K562 (cell line): Measurements from ENCODE around the gene IRS2. TPM values are rescaled to one million over a fixed set of nuclear protein-coding genes. Genes with fewer than 3 reads are reported as not detected.
A peak's percentile ranks its signal among the peaks of the same experiment; 100 is the strongest.

Experiments used
- BCOR ChIP-seq: fragments of 450-650 bp; IDR thresholded peaks from 2 replicates; pipeline ENCODE4 v1.6.1; 2016
- CBX3 ChIP-seq, 2 experiments: IDR thresholded peaks; 1 replicate in 1 of 2; 2 replicates in 1 of 2; pipeline ENCODE4 v1.6.1; 2012; ENCODE audit warnings: inconsistent platforms in 2 of 2, low read length in 2 of 2, borderline replicate concordance in 1 of 2, control low read depth in 1 of 2
- NFYB ChIP-seq: IDR thresholded peaks from 2 replicates; pipeline ENCODE4 v1.6.1; 2011; ENCODE audit warnings: mild to moderate bottlenecking, moderate library complexity; ENCODE audit not compliant: insufficient read length; ENCODE audit errors: extremely low read depth
- POLR2B ChIP-seq: fragments of 450-650 bp; IDR thresholded peaks from 2 replicates; pipeline ENCODE4 v1.6.1; 2018; ENCODE audit warnings: low read depth; ENCODE audit not compliant: partially characterized antibody
- RBM25 ChIP-seq: fragments of 200-400 bp; formaldehyde crosslinking; IDR thresholded peaks from 2 replicates; pipeline ENCODE4 v1.6.1; 2018; ENCODE audit warnings: low read length, low read depth, moderate library complexity; ENCODE audit not compliant: severe bottlenecking
- RBM39 ChIP-seq: fragments of 200-400 bp; formaldehyde crosslinking; optimal IDR thresholded peaks from 2 replicates; pipeline ENCODE3; 2018; ENCODE audit warnings: low read depth, low read length
- RCOR1 ChIP-seq, 2 experiments: IDR thresholded peaks; 2 replicates each; pipeline ENCODE4 v1.6.1; 2012; ENCODE audit warnings: low read depth in 2 of 2, low read length in 2 of 2, borderline replicate concordance in 1 of 2, improper control_type of control experiment in 1 of 2
- RUNX1 ChIP-seq: sonication (generic); IDR thresholded peaks from 2 replicates; pipeline ENCODE4 v1.6.1; 2016; ENCODE audit warnings: antibody characterized with exemption, low read depth
- ZMIZ1 ChIP-seq, 2 experiments: fragments of 150-350 bp in 1 of 2; IDR thresholded peaks; 2 replicates each; pipeline ENCODE4 v1.6.1; 2012 to 2016; ENCODE audit warnings: low read depth in 2 of 2, low read length in 2 of 2, mild to moderate bottlenecking in 1 of 2, moderate library complexity in 1 of 2
- polyA plus RNA-seq, 8 experiments: library from polyadenylated mRNA; depleted of rRNA in 4 of 8; stranded (reverse) in 5 of 8; unstranded in 3 of 8; fragments of >200 nt; fragmentation: Nextera tagmentation in 2 of 8; fragmentation: Illumina TruSeq in 1 of 8; extraction: Ambion mirVana in 2 of 8; extraction: Trizol in 1 of 8; gene quantifications; 2 replicates each; pipeline versions ENCODE4 v1.2.1 to v1.2.3, GENCODE V29; 2011 to 2014; ENCODE audit warnings: inconsistent platforms in 1 of 8, missing spikeins in 1 of 8
- total RNA-seq, 7 experiments: library from RNA; depleted of rRNA in 6 of 7; stranded (reverse); fragments of >200 nt in 6 of 7; fragmentation: Illumina TruSeq in 2 of 7; extraction: Trizol in 2 of 7; gene quantifications; 2 replicates each; pipeline versions ENCODE4 v1.2.1 to v1.2.3, GENCODE V29; 2011 to 2021; ENCODE audit warnings: low replicate concordance in 1 of 7
- TF ChIP-seq, protein P1 (sequence below): fragments of 250-450 bp; sonication (Bioruptor Pico); IDR thresholded peaks from 2 replicates; pipeline ENCODE4 v1.4.0; 2020

IRS2 gene
- total and polyA plus RNA-seq, 9 of the 15 experiments (the other 6 are each of a cell fraction or from before 2014, with no cell fraction given), result 0.36 to 4.6 (median 0.63) TPM

GRCh38 chr13:109778102-109778542 is 8.3 kb downstream of the IRS2 start (continued):
- TF ChIP-seq POLR2B (no peak), CBX3 (IDR thresholded peaks at IDR 0.05; ENCODE audit: borderline replicate concordance in 1 of 2, low read length in 2 of 2) (0 out of 3 replicates have a peak, but pooled peaks of 1 of the 2 experiments have one; percentile 44), NFYB (no peak), ZMIZ1 (IDR thresholded peaks at IDR 0.05; ENCODE audit: low read depth in 2 of 2, low read length in 2 of 2) (no peak), RUNX1 (no peak), RBM25 (peak; percentile 97), RBM39 (no peak), RCOR1 (IDR thresholded peaks at IDR 0.05; ENCODE audit: borderline replicate concordance in 1 of 2, low read depth in 2 of 2, low read length in 2 of 2) (peak in 1 of 2 experiments; percentile 60; a peak in 1 of 4 replicates), BCOR (peak; percentile 96)
- TF ChIP-seq, protein P1, sequence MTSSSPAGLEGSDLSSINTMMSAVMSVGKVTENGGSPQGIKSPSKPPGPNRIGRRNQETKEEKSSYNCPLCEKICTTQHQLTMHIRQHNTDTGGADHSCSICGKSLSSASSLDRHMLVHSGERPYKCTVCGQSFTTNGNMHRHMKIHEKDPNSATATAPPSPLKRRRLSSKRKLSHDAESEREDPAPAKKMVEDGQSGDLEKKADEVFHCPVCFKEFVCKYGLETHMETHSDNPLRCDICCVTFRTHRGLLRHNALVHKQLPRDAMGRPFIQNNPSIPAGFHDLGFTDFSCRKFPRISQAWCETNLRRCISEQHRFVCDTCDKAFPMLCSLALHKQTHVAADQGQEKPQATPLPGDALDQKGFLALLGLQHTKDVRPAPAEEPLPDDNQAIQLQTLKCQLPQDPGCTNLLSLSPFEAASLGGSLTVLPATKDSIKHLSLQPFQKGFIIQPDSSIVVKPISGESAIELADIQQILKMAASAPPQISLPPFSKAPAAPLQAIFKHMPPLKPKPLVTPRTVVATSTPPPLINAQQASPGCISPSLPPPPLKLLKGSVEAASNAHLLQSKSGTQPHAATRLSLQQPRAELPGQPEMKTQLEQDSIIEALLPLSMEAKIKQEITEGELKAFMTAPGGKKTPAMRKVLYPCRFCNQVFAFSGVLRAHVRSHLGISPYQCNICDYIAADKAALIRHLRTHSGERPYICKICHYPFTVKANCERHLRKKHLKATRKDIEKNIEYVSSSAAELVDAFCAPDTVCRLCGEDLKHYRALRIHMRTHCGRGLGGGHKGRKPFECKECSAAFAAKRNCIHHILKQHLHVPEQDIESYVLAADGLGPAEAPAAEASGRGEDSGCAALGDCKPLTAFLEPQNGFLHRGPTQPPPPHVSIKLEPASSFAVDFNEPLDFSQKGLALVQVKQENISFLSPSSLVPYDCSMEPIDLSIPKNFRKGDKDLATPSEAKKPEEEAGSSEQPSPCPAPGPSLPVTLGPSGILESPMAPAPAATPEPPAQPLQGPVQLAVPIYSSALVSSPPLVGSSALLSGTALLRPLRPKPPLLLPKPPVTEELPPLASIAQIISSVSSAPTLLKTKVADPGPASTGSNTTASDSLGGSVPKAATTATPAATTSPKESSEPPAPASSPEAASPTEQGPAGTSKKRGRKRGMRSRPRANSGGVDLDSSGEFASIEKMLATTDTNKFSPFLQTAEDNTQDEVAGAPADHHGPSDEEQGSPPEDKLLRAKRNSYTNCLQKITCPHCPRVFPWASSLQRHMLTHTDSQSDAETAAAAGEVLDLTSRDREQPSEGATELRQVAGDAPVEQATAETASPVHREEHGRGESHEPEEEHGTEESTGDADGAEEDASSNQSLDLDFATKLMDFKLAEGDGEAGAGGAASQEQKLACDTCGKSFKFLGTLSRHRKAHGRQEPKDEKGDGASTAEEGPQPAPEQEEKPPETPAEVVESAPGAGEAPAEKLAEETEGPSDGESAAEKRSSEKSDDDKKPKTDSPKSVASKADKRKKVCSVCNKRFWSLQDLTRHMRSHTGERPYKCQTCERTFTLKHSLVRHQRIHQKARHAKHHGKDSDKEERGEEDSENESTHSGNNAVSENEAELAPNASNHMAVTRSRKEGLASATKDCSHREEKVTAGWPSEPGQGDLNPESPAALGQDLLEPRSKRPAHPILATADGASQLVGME (CRISPR knock-in tag), result no peak
